Spleen (tissue), 7 donors: Measurements from ENCODE around the gene HDAC9.

Experiments
- POLR2A ChIP-seq, 3 donors: fragments of 450-650 bp; IDR thresholded peaks; one replicate each; pipeline ENCODE4 v1.5.1; 2017; ENCODE audit warnings: antibody characterized with exemption in 3 of 3, mild to moderate bottlenecking in 1 of 3
- TF ChIP-seq, protein P1 (sequence below), 11 experiments: fragments of 200-600 bp in 7 of 11; fragments of 450-650 bp in 4 of 11; sonication (generic) in 4 of 11; IDR thresholded peaks in 8 of 11; conservative IDR thresholded peaks in 3 of 11; 1 replicate in 7 of 11; 2 replicates in 4 of 11; pipeline versions ENCODE4 v1.4.0 to v1.8.0; 2016 to 2021; ENCODE audit warnings: antibody characterized with exemption in 11 of 11, inconsistent platforms in 4 of 11, mild to moderate bottlenecking in 1 of 11
- donor health status: DM: no; HTN: no; CAD: no; lungs with moderate emphysema.
- donor health status: DM: no; HTN: no; CAD: no.
- donor health status: DM: no; HTN: no; CAD: no.

DNA sequence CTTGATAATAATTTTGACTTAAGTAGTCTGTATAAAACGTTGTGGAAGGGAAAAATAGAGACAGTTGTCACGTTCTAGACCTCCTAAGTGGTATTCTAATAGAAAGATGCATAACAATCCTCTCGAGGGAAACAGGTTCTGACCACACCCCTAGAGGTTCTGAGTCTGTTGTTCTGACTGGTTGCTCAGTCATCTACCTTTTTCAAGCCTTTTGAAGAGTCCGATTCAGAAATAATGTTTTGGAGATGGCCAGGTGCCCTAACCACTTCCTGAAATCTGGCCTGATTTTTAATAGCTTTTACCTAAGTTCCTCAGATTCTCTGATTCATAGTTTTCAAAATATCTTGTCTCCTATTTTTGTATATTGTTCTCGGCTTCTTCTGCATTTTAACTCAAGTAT is 175.6 kb downstream of the HDAC9 start:
- TF ChIP-seq, protein P1, sequence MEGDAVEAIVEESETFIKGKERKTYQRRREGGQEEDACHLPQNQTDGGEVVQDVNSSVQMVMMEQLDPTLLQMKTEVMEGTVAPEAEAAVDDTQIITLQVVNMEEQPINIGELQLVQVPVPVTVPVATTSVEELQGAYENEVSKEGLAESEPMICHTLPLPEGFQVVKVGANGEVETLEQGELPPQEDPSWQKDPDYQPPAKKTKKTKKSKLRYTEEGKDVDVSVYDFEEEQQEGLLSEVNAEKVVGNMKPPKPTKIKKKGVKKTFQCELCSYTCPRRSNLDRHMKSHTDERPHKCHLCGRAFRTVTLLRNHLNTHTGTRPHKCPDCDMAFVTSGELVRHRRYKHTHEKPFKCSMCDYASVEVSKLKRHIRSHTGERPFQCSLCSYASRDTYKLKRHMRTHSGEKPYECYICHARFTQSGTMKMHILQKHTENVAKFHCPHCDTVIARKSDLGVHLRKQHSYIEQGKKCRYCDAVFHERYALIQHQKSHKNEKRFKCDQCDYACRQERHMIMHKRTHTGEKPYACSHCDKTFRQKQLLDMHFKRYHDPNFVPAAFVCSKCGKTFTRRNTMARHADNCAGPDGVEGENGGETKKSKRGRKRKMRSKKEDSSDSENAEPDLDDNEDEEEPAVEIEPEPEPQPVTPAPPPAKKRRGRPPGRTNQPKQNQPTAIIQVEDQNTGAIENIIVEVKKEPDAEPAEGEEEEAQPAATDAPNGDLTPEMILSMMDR (IDR thresholded peaks at IDR 0.05 in 8 of 11, conservative IDR thresholded peaks at IDR 0.05 in 3 of 11): no peak
- TF ChIP-seq POLR2A (IDR thresholded peaks at IDR 0.05): no peak
